ENCODE results near the gene DOCK7.
A peak's percentile ranks its signal among the peaks of the same experiment; 100 is the strongest.

The DOCK7 gene

GRCh38 chr1:62439652-62440371, 248.4 kb downstream of the DOCK7 start:
- no peak for DNase-seq

GRCh38 chr1:62438163-62438562, 250.0 kb downstream of the DOCK7 start:
- DNase-seq, result no peak

GRCh38 chr1:62437273-62437940, 250.8 kb downstream of the DOCK7 start:
- peak; percentile 49 for DNase-seq

GRCh38 chr1:62436466-62437272, 251.5 kb downstream of the DOCK7 start, which contains the start of gene USP1:
USP1 (plus strand) TSS chr1:62437049; CDS start chr1:62439868, 2,819 bp downstream.
- DNase-seq, result peak; percentile 98

GRCh38 chr1:62436039-62436465, 252.1 kb downstream of the DOCK7 start:
- peak; percentile 96 for DNase-seq

GRCh38 chr1:62435231-62436038, 252.8 kb downstream of the DOCK7 start:
- peak; percentile 14 for DNase-seq

- no peak for DNase-seq
Measured at GRCh38 chr1:62434618-62435001, 253.6 kb downstream of the DOCK7 start.

- DNase-seq, result no peak
Measured at GRCh38 chr1:62433861-62434617, 254.1 kb downstream of the DOCK7 start.

- no peak for DNase-seq
Measured at GRCh38 chr1:62429581-62429980, 258.6 kb downstream of the DOCK7 start.

GRCh38 chr1:62428351-62428750, 259.8 kb downstream of the DOCK7 start:
- DNase-seq, result no peak

GRCh38 chr1:62426794-62427193, 261.4 kb downstream of the DOCK7 start:
- no peak for DNase-seq

GRCh38 chr1:62426237-62426636, 261.9 kb downstream of the DOCK7 start:
- DNase-seq, result no peak

- DNase-seq, result no peak
Measured at GRCh38 chr1:62425041-62425440, 263.1 kb downstream of the DOCK7 start.

- no peak for DNase-seq
Measured at GRCh38 chr1:62424411-62424810, 263.8 kb downstream of the DOCK7 start.

GRCh38 chr1:62423580-62424242, 264.5 kb downstream of the DOCK7 start:
- no peak for DNase-seq

GRCh38 chr1:62420214-62420613, 268.0 kb downstream of the DOCK7 start:
- DNase-seq, result no peak

- DNase-seq, result no peak
Measured at GRCh38 chr1:62417351-62417999, 270.7 kb downstream of the DOCK7 start.

GRCh38 chr1:62415687-62416086, 272.5 kb downstream of the DOCK7 start:
- no peak for DNase-seq

GRCh38 chr1:62407398-62408009, 280.7 kb downstream of the DOCK7 start:
- DNase-seq, result peak; percentile 8

GRCh38 chr1:62406576-62406975, 281.6 kb downstream of the DOCK7 start:
- DNase-seq, result no peak
